Adrenal gland (tissue), 5 donors: ENCODE results near the gene TANC1.

ENCODE experiments used
- CTCF ChIP-seq, 6 experiments: fragments of 450-650 bp in 4 of 6; fragments of 200-600 bp in 2 of 6; sonication (generic) in 1 of 6; IDR thresholded peaks; 1 replicate in 5 of 6; 2 replicates in 1 of 6; pipeline versions ENCODE4 v1.5.1 to v1.8.0; 2016 to 2021; ENCODE audit warnings: antibody characterized with exemption in 6 of 6, mild to moderate bottlenecking in 2 of 6, moderate library complexity in 1 of 6
- POLR2A ChIP-seq, 2 donors: fragments of 450-650 bp; IDR thresholded peaks; one replicate each; pipeline ENCODE4 v1.6.1; 2017; ENCODE audit warnings: antibody characterized with exemption in 2 of 2, mild to moderate bottlenecking in 2 of 2, moderate library complexity in 1 of 2
- donor health status: DM: no; HTN: no; CAD: no.

GRCh38 chr2:159129824-159130223, 161.4 kb downstream of the TANC1 start:
- no peak for TF ChIP-seq POLR2A (IDR thresholded peaks at IDR 0.05)
- TF ChIP-seq CTCF (IDR thresholded peaks at IDR 0.05) = no peak
